Mesenchymal stem cell (in vitro differentiated cells and primary cell): ENCODE measurements around the gene MARK4.

Source experiments
- DNase-seq: peaks from one replicate; pipeline ENCODE4 v3.0.0-alpha.2; 2013
- H2AFZ ChIP-seq: one replicate; pipeline ENCODE4 v1.6.1; 2013; ENCODE audit warnings: low read depth, mild to moderate bottlenecking, control low read depth, inconsistent platforms, low read length, moderate library complexity
- H2AK5ac ChIP-seq: 2 replicates; pipeline ENCODE4 v1.6.1; 2013; ENCODE audit warnings: low read length, moderate library complexity, mild to moderate bottlenecking, inconsistent platforms; ENCODE audit not compliant: severe bottlenecking
- H2BK120ac ChIP-seq: one replicate; pipeline ENCODE4 v1.6.1; 2013; ENCODE audit warnings: low read depth, mild to moderate bottlenecking, inconsistent platforms, low read length, moderate library complexity
- H2BK12ac ChIP-seq, 2 experiments: one replicate each; pipeline ENCODE4 v1.6.1; 2013; ENCODE audit warnings: inconsistent platforms in 2 of 2, low read length in 2 of 2, mild to moderate bottlenecking in 2 of 2, moderate library complexity in 2 of 2, control low read depth in 1 of 2
- H2BK15ac ChIP-seq: one replicate; pipeline ENCODE4 v1.6.1; 2013; ENCODE audit warnings: mild to moderate bottlenecking, low read depth, inconsistent platforms; ENCODE audit not compliant: poor library complexity, severe bottlenecking
- H2BK5ac ChIP-seq: 2 replicates; pipeline ENCODE4 v1.6.1; 2013; ENCODE audit warnings: low read depth, mild to moderate bottlenecking, low read length, control low read depth, inconsistent platforms; ENCODE audit not compliant: poor library complexity, severe bottlenecking
- H3K14ac ChIP-seq, 2 experiments: one replicate each; pipeline ENCODE4 v1.6.1; 2013; ENCODE audit warnings: inconsistent platforms in 2 of 2, low read length in 2 of 2, control low read depth in 1 of 2, mild to moderate bottlenecking in 1 of 2, moderate library complexity in 1 of 2
- H3K18ac ChIP-seq, 2 experiments: one replicate each; pipeline ENCODE4 v1.6.1; 2013; ENCODE audit warnings: inconsistent platforms in 2 of 2, low read length in 2 of 2, control low read depth in 1 of 2, low read depth in 1 of 2, mild to moderate bottlenecking in 1 of 2
- H3K23ac ChIP-seq, 2 experiments: one replicate each; pipeline ENCODE4 v1.6.1; 2013; ENCODE audit warnings: inconsistent platforms in 2 of 2, low read length in 2 of 2, mild to moderate bottlenecking in 2 of 2, moderate library complexity in 2 of 2, control low read depth in 1 of 2
- H3K27ac ChIP-seq: 2 replicates; pipeline ENCODE4 v1.5.1; 2013; ENCODE audit warnings: mild to moderate bottlenecking, moderate library complexity, low read length, control low read depth, inconsistent platforms; ENCODE audit not compliant: poor library complexity, severe bottlenecking
- H3K27me3 ChIP-seq, 2 experiments: 2 replicates each; pipeline versions ENCODE4 v1.6.1 to v1.7.0; 2013; ENCODE audit warnings: low read length in 2 of 2, mild to moderate bottlenecking in 2 of 2, moderate library complexity in 2 of 2, control low read depth in 1 of 2, inconsistent platforms in 1 of 2; ENCODE audit not compliant: control insufficient read depth in 1 of 2, insufficient read depth in 1 of 2
- H3K36me3 ChIP-seq, 2 experiments: 2 replicates each; pipeline versions ENCODE4 v1.6.1 to v1.7.0; 2013; ENCODE audit warnings: low read length in 2 of 2, control low read depth in 1 of 2, inconsistent platforms in 1 of 2, low read depth in 1 of 2, mild to moderate bottlenecking in 1 of 2; ENCODE audit not compliant: insufficient read depth in 2 of 2, control insufficient read depth in 1 of 2
- H3K4ac ChIP-seq, 2 experiments: one replicate each; pipeline ENCODE4 v1.6.1; 2013; ENCODE audit warnings: inconsistent platforms in 2 of 2, low read length in 2 of 2, mild to moderate bottlenecking in 2 of 2, moderate library complexity in 2 of 2, control low read depth in 1 of 2, low read depth in 1 of 2
- H3K4me1 ChIP-seq: 2 replicates; pipeline ENCODE4 v1.6.1; 2013; ENCODE audit warnings: low read depth, low read length, control low read depth; ENCODE audit not compliant: control insufficient read depth, insufficient read depth
- H3K4me2 ChIP-seq: 2 replicates; pipeline ENCODE4 v1.6.1; 2013; ENCODE audit warnings: low read length, mild to moderate bottlenecking, inconsistent platforms; ENCODE audit not compliant: poor library complexity, severe bottlenecking
- H3K4me3 ChIP-seq, 2 experiments: 2 replicates each; pipeline versions ENCODE4 v1.5.1 to v1.7.0; 2013; ENCODE audit warnings: low read length in 2 of 2, mild to moderate bottlenecking in 2 of 2, control low read depth in 1 of 2, low read depth in 1 of 2; ENCODE audit not compliant: insufficient read depth in 1 of 2
- H3K79me1 ChIP-seq: replicated peaks from 2 replicates; pipeline ENCODE4 v1.6.1; 2013; ENCODE audit warnings: mild to moderate bottlenecking, control low read depth, low read length, inconsistent platforms; ENCODE audit not compliant: poor library complexity, severe bottlenecking
- H3K9ac ChIP-seq: 2 replicates; pipeline ENCODE4 v1.7.0; 2013; ENCODE audit warnings: mild to moderate bottlenecking, low read length, moderate library complexity
- H3K9me3 ChIP-seq: 2 replicates; pipeline ENCODE4 v1.7.0; 2013; ENCODE audit warnings: mild to moderate bottlenecking, low read length; ENCODE audit not compliant: control insufficient read depth
- H4K8ac ChIP-seq: one replicate; pipeline ENCODE4 v1.6.1; 2013; ENCODE audit warnings: inconsistent platforms, mild to moderate bottlenecking, low read length, moderate library complexity
- H4K91ac ChIP-seq: one replicate; pipeline ENCODE4 v1.6.1; 2013; ENCODE audit warnings: mild to moderate bottlenecking, low read length, inconsistent platforms
- WGBS: methylation state at CpG from one replicate; pipeline ENCODE4 v1.1.7; 2013; ENCODE audit warnings: mixed read lengths; 5-methylcytosine and 5-hydroxymethylcytosine counted together

The MARK4 gene

DNA sequence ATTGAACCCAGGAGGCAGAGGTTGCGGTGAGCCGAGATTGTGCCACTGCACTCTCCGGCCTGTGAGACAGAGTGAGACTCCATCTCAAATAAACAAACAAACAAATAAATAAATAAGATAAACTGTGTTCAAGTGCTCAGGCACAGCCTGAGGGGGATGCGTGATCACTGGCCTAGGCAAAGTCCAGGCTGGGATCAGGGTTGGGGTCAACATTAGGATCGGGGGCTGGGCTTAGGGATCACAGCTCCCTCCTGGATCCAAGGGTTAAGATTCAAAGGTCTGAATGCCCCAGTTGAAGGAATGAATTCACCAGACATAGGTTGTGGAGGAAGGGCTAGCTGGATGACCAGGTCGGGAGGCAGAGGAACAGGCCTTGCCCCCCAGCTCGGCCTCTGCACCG lies 3.9 kb upstream of the MARK4 start:
- H3K4me2 ChIP-seq, result no peak overlapping the region
- WGBS, result 96% methylated on average over 5 of the region's 8 CpGs
- H2AK5ac ChIP-seq, result no peak overlapping the region
- H4K8ac ChIP-seq, result no peak overlapping the region
- peaks cover 12% of the 10 kb centered on the region for H3K4me1 ChIP-seq
- no peak overlapping the region for H3K4me3 ChIP-seq
- H4K91ac ChIP-seq, result no peak overlapping the region
- no peak overlapping the region for H3K23ac ChIP-seq
- DNase-seq, result no peak
- no peak overlapping the region for H3K27ac ChIP-seq
- no peak overlapping the region for H2BK15ac ChIP-seq
- H3K36me3 ChIP-seq, result no peaks in the 10 kb centered on the region
- no peak overlapping the region for H2BK120ac ChIP-seq
- H3K4ac ChIP-seq, result no peak overlapping the region
- no peaks in the 10 kb centered on the region for H3K79me1 ChIP-seq
- no peaks in the 10 kb centered on the region for H3K9me3 ChIP-seq
- peaks cover 18 to 19% of the 10 kb centered on the region in 2 experiments for H3K27me3 ChIP-seq
- no peak overlapping the region for H2BK5ac ChIP-seq
- no peak overlapping the region for H3K18ac ChIP-seq
- no peak overlapping the region for H2AFZ ChIP-seq
- no peak overlapping the region for H3K14ac ChIP-seq
- no peak overlapping the region for H2BK12ac ChIP-seq
- H3K9ac ChIP-seq, result no peak overlapping the region

DNA sequence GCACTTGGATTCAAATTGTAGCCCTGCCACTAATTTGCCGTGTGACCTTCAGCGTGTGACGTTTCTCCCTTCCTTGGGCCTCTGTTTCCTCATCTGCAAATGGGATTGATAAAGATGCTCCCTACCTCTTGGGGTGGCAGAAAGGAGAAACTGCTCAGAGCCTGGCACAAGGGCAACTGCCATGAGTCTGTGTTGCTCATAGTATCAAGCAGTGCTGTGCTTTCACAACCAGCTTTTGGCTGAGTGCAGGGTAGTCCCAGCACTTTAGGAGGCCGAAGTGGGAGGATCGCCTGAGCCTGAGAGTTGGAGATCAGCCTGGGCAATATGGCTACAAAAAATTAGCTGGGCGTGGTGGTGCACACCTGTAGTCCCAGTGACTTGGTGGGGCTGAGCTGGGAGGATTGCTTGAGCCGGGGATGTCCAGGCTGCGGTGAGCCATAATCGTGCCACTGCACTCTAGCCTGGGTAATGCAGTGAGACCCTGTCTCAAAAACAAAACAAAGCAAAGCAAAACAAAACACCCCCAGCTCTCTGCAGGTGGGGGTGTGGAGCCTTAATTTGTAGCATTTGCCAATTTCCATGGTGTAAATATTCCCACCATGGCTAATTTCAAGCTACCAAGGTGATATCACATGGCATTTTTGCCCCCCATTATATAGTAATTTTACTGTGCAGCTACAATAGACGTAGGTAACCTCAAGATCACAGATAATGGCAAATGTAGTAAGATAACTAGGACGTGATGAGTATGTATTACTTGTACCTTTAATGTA lies 1.6 kb upstream of the MARK4 start:
- Histone ChIP-seq H3K14ac (no peak overlapping the region), H3K4ac (no peak overlapping the region), H3K79me1 (peaks cover 14% of the 10 kb centered on the region), H3K4me2 (no peak overlapping the region), H2AFZ (no peak overlapping the region), H3K9ac (no peak overlapping the region), H3K4me3 (no peak overlapping the region), H4K91ac (no peak overlapping the region), H3K18ac (no peak overlapping the region), H2AK5ac (no peak overlapping the region), H3K9me3 (no peaks in the 10 kb centered on the region), H3K27me3 (peaks cover 11 to 13% of the 10 kb centered on the region in 2 experiments), H4K8ac (peak overlapping the region; percentile 0), H3K23ac (no peak overlapping the region), H2BK15ac (peak overlapping the region; percentile 62), H2BK5ac (no peak overlapping the region), H3K27ac (no peak overlapping the region), H2BK12ac (no peak overlapping the region), H3K36me3 (peaks cover 5 to 11% of the 10 kb centered on the region in 2 experiments), H2BK120ac (no peak overlapping the region), H3K4me1 (peaks cover 31% of the 10 kb centered on the region)
- WGBS, result 66% methylated on average over 7 of the region's 11 CpGs
- no peak for DNase-seq

GRCh38 chr19:45250216-45250831 lies 747 bp upstream of the MARK4 start:
- no peak overlapping the region for H2BK5ac ChIP-seq
- peak overlapping the region in 1 of 2 experiments; percentile 71 for H3K18ac ChIP-seq
- peak overlapping the region; percentile 24 to 87 for H3K4me3 ChIP-seq
- no peaks in the 10 kb centered on the region for H3K9me3 ChIP-seq
- no peak for DNase-seq
- H2AK5ac ChIP-seq, result no peak overlapping the region
- peak overlapping the region; percentile 91 for H3K9ac ChIP-seq
- peak overlapping the region; percentile 81 for H2AFZ ChIP-seq
- H2BK15ac ChIP-seq, result peak overlapping the region; percentile 44
- peak overlapping the region in 1 of 2 experiments; percentile 69 for H2BK12ac ChIP-seq
- peaks cover 34% of the 10 kb centered on the region for H3K4me1 ChIP-seq
- peak overlapping the region; percentile 41 for H4K91ac ChIP-seq
- no peak overlapping the region for H2BK120ac ChIP-seq
- H3K79me1 ChIP-seq, result peaks cover 15% of the 10 kb centered on the region
- peak overlapping the region; percentile 17 to 67 for H3K4ac ChIP-seq
- H3K27ac ChIP-seq, result no peak overlapping the region
- peak overlapping the region; percentile 66 for H4K8ac ChIP-seq
- H3K14ac ChIP-seq, result no peak overlapping the region
- H3K23ac ChIP-seq, result no peak overlapping the region
- H3K27me3 ChIP-seq, result peaks cover 2 to 4% of the 10 kb centered on the region in 2 experiments
- H3K4me2 ChIP-seq, result peak overlapping the region; percentile 69
- peaks cover 9 to 17% of the 10 kb centered on the region in 2 experiments for H3K36me3 ChIP-seq
- WGBS, result 52% methylated on average over 7 of the region's 14 CpGs
